ENCODE data around the gene FLNB.

- no peak for TF ChIP-seq ZBTB7A (IDR thresholded peaks at IDR 0.05; ENCODE audit: low read depth)
- no peak for TF ChIP-seq MAX (IDR thresholded peaks at IDR 0.05)
- TF ChIP-seq CREB1 (IDR thresholded peaks at IDR 0.05; ENCODE audit: low read depth), result no peak
- no peak for TF ChIP-seq EGR1 (IDR thresholded peaks at IDR 0.05)
- no peak for TF ChIP-seq NFIC (IDR thresholded peaks at IDR 0.05)
- no peak for TF ChIP-seq CEBPB (IDR thresholded peaks at IDR 0.05)
- no peak for TF ChIP-seq TAF1 (IDR thresholded peaks at IDR 0.05; ENCODE audit: low read depth)
- no peak for TF ChIP-seq TCF12 (IDR thresholded peaks at IDR 0.05; ENCODE audit: low read depth)
- no peak for TF ChIP-seq EP300 (IDR thresholded peaks at IDR 0.05; ENCODE audit: borderline replicate concordance)
- no peak for TF ChIP-seq REST (IDR thresholded peaks at IDR 0.05; ENCODE audit: low read depth)
- no peak for TF ChIP-seq FOXM1 (IDR thresholded peaks at IDR 0.05; ENCODE audit: borderline replicate concordance, low read depth)
Observed at GRCh38 chr3:58085616-58086015, 77.4 kb downstream of the FLNB start.

Measured in Ishikawa (cell line).